ENCODE data around the gene LCP1.

Gene LCP1

DNA sequence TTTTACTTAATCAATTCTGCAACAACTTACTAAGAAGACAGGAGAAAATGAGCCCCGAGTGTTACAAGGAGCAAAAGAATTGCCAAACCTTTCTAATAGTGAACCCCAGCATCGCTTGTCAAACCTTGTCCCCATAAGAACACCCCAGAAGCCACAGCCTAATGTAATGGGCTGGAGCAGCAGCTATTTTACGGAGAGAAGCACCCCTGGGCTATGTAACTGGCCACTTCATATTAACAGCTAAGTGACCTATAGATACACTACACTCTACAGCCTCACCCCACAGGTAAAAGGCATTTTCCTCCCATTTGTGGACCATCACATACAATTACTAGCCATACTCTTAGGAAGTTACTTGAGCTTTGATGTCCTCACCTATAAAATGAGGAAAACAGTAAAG lies 49.9 kb downstream of the LCP1 start:
- Mint-ChIP-seq H3K4me3 (no peak overlapping the region), H3K27me3 (no peaks in the 10 kb centered on the region), H3K36me3 (ENCODE audit: low read depth) (peaks cover 93% of the 10 kb centered on the region), H3K27ac (peak overlapping the region; percentile 76), H3K4me1 (ENCODE audit: low read depth) (peaks cover 6% of the 10 kb centered on the region), H3K9me3 (no peaks in the 10 kb centered on the region)

DNA sequence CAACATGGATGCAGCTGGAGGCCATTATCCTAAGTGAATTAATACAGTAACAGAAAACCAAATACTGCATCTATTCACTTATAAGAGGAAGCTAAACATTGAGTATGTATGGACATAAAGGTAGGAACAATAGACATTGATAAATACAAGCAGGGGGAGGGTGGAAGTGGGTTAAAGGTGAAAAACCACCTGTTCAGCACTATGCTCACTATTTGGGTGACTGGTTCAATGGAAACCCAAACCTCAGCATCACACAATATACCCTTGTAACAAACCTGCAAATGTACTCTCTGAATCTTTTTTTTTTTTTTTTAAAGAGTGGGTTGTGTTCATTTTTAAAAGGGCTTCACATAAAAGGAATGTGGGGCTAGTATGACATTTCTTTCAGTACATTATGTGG lies 50.3 kb downstream of the LCP1 start:
- H3K4me1 Mint-ChIP-seq (ENCODE audit: low read depth), result peaks cover 10% of the 10 kb centered on the region
- H3K9me3 Mint-ChIP-seq, result no peaks in the 10 kb centered on the region
- peaks cover 93% of the 10 kb centered on the region for H3K36me3 Mint-ChIP-seq (ENCODE audit: low read depth)
- H3K27ac Mint-ChIP-seq, result peak overlapping the region; percentile 76
- H3K4me3 Mint-ChIP-seq, result no peak overlapping the region
- no peaks in the 10 kb centered on the region for H3K27me3 Mint-ChIP-seq

DNA sequence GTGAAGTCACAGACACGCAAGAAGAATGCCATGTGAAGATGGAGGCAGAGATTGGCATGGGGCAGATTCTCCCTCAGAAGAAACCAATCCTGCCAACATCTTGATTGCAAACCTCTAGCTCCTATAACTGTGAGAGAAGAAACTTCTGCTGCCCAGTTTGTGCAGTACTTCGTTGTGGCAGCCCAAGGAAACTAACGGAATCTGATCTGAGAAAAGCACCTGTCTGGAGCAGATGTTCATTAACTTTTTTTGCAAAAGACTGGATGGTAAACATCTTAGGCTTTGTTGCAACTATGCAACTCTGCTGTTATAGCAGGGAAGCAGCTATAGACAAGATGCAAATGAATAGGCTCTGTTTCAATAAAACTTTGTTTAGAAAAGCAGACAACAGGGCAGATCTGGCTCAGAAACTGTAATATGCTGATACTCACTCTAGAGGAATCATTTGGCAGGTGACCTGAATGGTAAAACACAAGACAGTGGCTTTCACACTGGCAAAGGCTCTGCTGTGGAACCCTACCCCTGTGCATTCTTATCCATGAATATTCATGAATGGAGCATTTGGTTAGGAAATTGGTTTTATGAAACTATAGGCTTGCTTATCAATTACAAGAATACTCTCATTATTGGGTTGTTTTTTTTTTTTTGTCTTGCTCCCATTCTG lies 51.9 kb downstream of the LCP1 start:
- H3K4me1 Mint-ChIP-seq (ENCODE audit: low read depth), result peaks cover 22% of the 10 kb centered on the region
- H3K4me3 Mint-ChIP-seq, result no peak overlapping the region
- H3K36me3 Mint-ChIP-seq (ENCODE audit: low read depth), result peaks cover 93% of the 10 kb centered on the region
- H3K9me3 Mint-ChIP-seq, result no peaks in the 10 kb centered on the region
- H3K27me3 Mint-ChIP-seq, result no peaks in the 10 kb centered on the region
- H3K27ac Mint-ChIP-seq, result peak overlapping the region; percentile 17

DNA sequence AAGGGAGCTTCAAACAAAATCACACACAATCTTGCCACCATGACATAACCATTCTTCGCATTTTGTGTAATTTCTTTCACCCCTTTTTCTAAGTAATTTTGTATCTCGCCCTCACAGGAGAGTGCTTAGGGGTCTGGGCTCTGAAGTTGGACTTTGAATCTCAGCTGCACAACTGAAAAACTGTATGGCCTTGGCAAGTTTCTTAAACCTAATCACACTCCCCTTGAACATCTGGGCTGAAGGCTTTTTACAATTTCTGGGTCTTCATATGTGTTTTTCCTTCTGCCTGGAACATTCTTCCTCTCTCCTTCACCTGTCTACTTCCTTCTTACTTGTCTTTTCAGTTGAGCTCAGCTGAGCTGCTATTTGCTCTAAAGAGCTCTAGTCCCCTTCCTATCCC lies 52.9 kb downstream of the LCP1 start:
- Mint-ChIP-seq H3K4me3 (no peak overlapping the region), H3K9me3 (no peaks in the 10 kb centered on the region), H3K27me3 (no peaks in the 10 kb centered on the region), H3K27ac (peak overlapping the region; percentile 53), H3K36me3 (ENCODE audit: low read depth) (peaks cover 88% of the 10 kb centered on the region), H3K4me1 (ENCODE audit: low read depth) (peaks cover 31% of the 10 kb centered on the region)

DNA sequence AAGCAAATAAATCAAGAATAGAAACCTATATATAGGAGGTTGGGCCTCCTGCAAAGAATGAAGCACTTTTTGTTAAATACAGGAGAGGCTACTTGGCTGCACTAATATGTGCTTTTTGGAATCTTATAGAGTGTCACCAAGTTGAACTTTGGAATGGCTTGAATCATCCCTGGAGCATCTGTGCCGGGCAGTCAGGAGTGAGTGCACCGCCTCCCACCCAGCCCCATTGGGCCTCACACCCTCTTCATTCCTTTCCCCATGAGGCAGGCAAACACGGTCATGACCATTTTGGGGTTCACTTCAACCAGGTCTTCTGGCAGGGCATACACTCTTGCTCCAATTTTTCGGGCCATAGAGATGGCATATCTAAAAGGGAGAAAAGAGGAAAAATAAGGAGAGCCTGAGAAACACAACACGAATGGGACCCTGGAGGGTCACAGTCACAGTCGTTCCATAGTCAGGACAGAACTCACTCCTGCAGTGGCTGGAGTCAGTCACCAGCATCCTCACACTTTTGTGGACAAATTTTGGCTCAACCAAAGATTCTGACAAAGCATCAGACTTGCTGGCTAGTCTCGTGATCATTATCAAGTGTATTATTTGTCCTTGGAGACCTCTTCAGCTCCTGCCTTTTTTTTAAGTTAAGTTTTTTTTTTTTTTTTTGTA lies 54.5 kb downstream of the LCP1 start:
- Mint-ChIP-seq H3K4me3 (no peak overlapping the region), H3K36me3 (ENCODE audit: low read depth) (peaks cover 73% of the 10 kb centered on the region), H3K9me3 (no peaks in the 10 kb centered on the region), H3K4me1 (ENCODE audit: low read depth) (peaks cover 38% of the 10 kb centered on the region), H3K27me3 (no peaks in the 10 kb centered on the region), H3K27ac (peak overlapping the region; percentile 41)

DNA sequence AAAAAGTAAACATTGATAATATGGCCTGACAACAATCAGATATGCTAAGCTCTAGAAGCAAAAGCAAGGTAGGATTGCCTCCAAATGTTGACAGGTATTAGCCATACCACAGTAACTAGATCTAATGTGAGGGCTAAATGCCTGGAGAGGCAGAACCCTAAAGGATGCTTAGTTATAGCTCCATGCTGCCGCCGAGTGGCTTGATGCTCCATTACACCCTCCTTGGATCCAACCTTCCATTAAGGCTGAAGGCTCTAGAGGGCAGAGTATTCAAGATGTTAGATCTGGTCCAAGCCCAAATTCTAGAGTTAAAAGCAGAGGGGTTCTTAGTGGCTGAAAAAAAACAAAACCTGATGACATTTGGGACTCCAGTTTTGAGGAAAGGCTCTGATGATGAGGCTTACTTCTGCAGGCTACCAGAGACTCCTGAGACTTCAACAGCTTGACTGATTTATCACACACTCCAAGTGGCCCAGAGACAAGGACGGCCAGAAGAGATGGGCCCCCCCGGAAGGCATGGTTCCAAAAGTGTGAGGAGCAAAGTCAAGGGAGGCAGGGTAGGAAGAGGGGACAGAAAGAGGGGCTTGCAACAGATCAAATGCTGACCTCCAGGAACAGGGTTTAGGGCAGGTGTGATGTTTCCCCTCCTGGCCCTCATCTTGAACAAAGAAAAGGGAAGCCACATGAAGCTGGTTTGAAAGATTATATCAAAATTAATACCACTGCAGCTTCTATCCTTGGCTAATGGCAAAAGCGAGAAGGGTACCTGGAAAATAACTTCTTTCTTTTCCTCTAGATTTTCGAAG lies 55.2 kb downstream of the LCP1 start:
- no peaks in the 10 kb centered on the region for H3K9me3 Mint-ChIP-seq
- no peak overlapping the region for H3K4me3 Mint-ChIP-seq
- H3K36me3 Mint-ChIP-seq (ENCODE audit: low read depth), result peaks cover 66% of the 10 kb centered on the region
- H3K27me3 Mint-ChIP-seq, result no peaks in the 10 kb centered on the region
- peaks cover 38% of the 10 kb centered on the region for H3K4me1 Mint-ChIP-seq (ENCODE audit: low read depth)
- peak overlapping the region; percentile 51 for H3K27ac Mint-ChIP-seq

DNA sequence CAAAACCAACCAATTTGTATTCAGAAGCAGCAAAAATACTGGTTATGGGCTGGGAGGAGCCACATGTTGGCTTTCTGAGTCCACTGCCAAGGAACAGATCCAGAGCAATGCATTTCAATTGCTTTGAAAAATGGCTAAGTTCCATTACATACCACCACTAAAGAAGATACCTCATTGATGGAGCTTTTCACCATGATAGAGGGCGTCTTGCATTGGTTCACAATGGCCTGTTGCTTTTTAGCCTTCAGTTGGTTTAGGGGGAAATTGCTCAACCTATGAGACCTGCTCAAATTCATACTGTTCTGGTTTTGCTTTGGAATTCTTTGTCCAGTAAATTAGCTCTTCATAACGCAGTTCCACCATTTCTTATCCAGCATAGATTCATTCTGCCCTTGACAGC lies 55.9 kb downstream of the LCP1 start:
- Mint-ChIP-seq H3K4me3 (no peak overlapping the region), H3K36me3 (ENCODE audit: low read depth) (peaks cover 59% of the 10 kb centered on the region), H3K27ac (peak overlapping the region; percentile 42)

DNA sequence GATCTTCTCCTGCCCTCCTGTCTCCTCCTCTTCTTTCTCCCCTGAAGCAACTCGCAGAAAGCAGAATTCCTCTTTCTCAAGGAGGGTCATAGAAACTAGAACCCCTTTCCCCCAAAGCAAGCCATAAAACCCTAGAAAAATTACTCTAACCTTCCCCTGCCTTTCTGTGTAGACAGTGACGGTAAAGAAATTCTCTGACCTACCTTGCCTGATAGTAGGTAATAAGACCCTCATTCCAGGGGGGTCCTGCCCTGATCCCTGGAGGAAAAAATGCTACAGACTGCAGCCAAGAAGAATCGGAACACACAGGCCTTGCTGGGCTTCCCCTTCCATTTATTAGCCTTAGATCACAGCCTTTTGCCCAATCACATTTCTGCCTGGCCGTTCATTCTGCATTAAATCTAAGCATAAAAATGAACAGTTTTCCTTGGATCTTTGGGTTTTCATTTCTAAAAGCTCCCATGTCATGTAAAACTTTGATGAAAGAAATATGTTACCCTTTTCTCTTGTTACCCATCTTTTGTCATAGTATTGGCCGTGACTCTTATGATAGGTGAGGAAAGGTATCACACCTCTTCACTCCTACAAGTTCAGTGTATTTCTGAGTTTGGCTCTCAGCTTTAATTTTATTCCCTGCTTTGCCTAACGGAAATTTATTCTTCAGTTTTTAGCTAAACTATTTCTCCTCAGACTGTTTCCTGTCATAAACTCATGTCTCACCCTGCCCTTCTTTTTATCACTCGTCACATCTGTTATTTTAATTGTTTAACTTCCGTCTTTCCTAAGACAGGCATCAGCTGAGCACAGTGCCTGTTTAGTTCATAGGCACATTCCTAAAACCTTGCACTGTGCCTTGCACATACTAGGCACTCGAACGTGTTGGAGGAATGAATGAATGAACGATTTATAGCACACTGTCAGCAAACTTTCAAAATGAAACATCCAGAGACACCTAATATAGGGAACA lies 56.7 kb downstream of the LCP1 start:
- Mint-ChIP-seq H3K4me3 (no peak overlapping the region), H3K27me3 (no peaks in the 10 kb centered on the region), H3K36me3 (ENCODE audit: low read depth) (peaks cover 51% of the 10 kb centered on the region), H3K9me3 (no peaks in the 10 kb centered on the region), H3K4me1 (ENCODE audit: low read depth) (peaks cover 38% of the 10 kb centered on the region), H3K27ac (peak overlapping the region; percentile 67)

More for the DNA sequence above, 55.9 kb downstream of the LCP1 start:
- Mint-ChIP-seq H3K9me3 (no peaks in the 10 kb centered on the region), H3K27me3 (no peaks in the 10 kb centered on the region), H3K4me1 (ENCODE audit: low read depth) (peaks cover 38% of the 10 kb centered on the region)

DNA sequence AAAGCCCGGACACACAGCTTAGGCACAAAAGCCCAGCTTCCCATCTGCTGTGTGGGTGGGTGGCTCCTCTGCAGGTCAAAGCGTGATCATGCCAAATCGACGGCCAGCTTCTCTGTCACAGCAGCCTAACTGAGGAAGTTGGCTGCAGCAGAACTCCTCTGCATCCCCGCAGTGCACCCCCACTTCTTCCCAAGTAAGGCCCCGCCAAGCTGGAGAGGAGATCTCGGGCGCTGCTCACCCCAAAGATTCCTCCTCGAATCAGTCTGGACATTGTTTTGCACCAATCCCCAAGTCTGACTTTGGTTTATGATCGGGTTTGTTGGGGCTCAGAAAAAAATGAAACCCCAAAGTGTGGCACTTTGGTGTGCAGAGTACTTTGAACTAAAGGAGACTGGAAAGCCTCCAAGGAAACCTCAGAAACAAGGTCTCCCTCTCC lies 57.4 kb downstream of the LCP1 start:
- H3K36me3 Mint-ChIP-seq (ENCODE audit: low read depth), result peaks cover 44% of the 10 kb centered on the region
- H3K4me1 Mint-ChIP-seq (ENCODE audit: low read depth), result peaks cover 38% of the 10 kb centered on the region
- H3K9me3 Mint-ChIP-seq, result no peaks in the 10 kb centered on the region
- no peak overlapping the region for H3K4me3 Mint-ChIP-seq
- H3K27ac Mint-ChIP-seq, result peak overlapping the region; percentile 67
- no peaks in the 10 kb centered on the region for H3K27me3 Mint-ChIP-seq

DNA sequence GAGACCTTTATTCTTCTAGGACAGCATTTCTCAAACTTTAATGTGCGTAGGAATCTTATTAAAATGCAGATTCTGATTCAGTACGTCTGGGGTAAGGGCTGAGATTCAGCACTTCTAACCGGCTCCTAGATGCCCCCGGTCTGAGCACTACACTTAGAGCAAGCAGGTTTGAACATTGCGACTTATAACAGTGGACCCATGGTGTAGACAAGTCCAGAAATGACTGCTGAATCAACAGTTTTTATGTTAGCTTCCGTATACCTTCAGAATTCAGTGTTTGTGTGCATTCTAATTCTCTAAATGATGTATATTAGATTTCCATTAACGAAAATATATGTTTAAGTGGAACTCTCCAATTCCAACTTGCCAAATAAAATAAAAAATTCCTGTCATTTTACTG lies 59.7 kb downstream of the LCP1 start:
- Mint-ChIP-seq H3K4me3 (no peak overlapping the region), H3K9me3 (no peaks in the 10 kb centered on the region), H3K36me3 (ENCODE audit: low read depth) (peaks cover 25% of the 10 kb centered on the region), H3K4me1 (ENCODE audit: low read depth) (peaks cover 34% of the 10 kb centered on the region), H3K27me3 (no peaks in the 10 kb centered on the region), H3K27ac (no peak overlapping the region)

DNA sequence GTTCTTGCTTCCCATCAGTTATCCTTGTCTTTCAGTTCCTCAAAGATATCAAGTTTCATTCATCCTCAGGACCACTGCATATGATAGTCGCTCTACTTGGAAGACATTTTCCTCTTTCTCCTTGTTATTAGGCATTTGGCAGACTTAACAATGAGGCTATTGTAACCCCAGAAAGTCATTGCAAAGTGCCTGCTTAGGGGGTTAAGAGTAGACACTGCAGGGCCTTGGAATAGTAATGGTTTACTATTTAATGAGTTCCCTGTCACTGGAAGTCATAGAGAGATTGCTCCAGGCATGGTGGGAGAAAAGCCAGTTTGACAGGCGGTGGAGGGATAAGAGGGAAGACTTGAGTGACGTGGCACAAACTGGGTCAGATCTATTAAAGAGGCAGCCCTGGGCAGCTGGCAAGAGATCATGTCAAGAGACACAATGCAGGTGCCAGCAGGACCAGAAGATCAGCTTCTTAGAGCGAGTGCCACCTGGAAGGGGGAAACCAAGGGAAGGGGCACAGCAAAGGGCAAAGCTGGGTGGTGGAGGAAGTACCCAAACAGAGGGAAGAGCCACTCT lies 60.3 kb downstream of the LCP1 start:
- Mint-ChIP-seq H3K4me1 (ENCODE audit: low read depth) (peaks cover 30% of the 10 kb centered on the region), H3K27me3 (no peaks in the 10 kb centered on the region), H3K27ac (no peak overlapping the region), H3K4me3 (no peak overlapping the region), H3K9me3 (no peaks in the 10 kb centered on the region), H3K36me3 (ENCODE audit: low read depth) (peaks cover 19% of the 10 kb centered on the region)

DNA sequence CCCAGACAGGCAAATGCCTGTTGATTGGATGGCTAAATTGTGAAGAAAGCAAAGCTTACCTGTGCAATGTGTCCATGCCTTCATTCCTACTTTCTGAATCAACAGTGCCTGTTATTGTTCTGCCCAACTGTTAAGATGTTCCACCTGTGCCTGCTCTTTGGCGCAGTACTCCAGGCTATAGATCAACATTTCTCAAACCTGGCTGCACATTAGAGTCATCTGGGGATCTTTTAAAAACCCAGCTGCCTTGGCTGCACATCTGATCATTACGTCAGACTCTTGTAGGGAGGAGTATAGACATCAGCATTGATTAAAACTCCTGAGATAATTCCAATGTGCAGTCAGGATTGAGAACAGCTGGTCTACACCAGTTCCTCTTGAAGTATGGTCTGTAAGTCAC lies 60.9 kb downstream of the LCP1 start:
- Mint-ChIP-seq H3K4me1 (ENCODE audit: low read depth) (peaks cover 25% of the 10 kb centered on the region), H3K9me3 (no peaks in the 10 kb centered on the region), H3K27me3 (no peaks in the 10 kb centered on the region), H3K4me3 (no peak overlapping the region), H3K36me3 (ENCODE audit: low read depth) (peaks cover 12% of the 10 kb centered on the region), H3K27ac (no peak overlapping the region)

DNA sequence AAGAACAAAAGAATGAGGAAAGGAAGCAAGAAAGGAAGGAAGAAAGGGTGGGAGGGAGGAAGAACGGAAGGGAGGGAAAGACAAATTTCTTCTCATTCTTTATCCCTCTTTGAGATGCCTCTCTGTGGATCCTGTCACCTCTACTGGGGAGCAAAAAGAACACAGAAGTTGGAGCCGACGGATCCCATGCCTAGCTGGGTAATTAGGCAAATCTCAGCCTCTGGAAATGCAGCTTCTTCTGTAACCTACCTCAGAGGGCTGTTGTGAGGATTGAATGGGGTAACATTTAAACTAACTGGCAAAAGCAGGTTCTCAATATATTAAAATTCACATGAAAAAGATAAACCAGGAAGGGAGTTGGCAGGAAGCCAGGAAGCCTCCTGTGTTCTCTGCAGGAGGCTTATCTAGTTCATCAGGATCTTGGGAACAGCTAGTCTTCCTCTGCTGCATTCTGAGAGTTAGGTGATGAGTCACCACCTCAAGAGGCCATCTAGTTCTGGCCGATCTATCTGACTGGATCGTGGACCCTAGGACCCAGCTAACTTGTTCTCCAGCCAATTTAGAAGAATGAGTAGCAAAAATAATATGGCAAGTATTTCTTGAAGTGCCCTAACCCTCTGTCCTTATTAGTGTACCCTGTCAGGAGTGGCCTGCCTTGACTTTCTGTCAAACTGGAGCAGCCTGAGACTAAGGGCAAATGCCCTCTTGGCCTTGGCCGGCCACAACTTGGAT lies 61.9 kb downstream of the LCP1 start:
- Mint-ChIP-seq H3K27ac (no peak overlapping the region), H3K9me3 (no peaks in the 10 kb centered on the region), H3K4me1 (ENCODE audit: low read depth) (peaks cover 15% of the 10 kb centered on the region), H3K36me3 (ENCODE audit: low read depth) (peaks cover 2% of the 10 kb centered on the region), H3K4me3 (no peak overlapping the region), H3K27me3 (no peaks in the 10 kb centered on the region)

Data from stimulated activated naive CD8-positive, alpha-beta T cell treated with anti-CD3 and anti-CD28 coated beads, Interleukin-15, Interleukin-2, amounts not matched to agents 100 ng/mL and 50 ng/mL, for 24 hours (primary cell).